Measurements from ENCODE around the gene PSME3IP1. TPM values are rescaled to one million over a fixed set of nuclear protein-coding genes. Genes with fewer than 3 reads are reported as not detected.

PSME3IP1 gene
- total and polyA plus RNA-seq, 2 experiments from 2014 or later = 78.0 to 105 TPM

DNA sequence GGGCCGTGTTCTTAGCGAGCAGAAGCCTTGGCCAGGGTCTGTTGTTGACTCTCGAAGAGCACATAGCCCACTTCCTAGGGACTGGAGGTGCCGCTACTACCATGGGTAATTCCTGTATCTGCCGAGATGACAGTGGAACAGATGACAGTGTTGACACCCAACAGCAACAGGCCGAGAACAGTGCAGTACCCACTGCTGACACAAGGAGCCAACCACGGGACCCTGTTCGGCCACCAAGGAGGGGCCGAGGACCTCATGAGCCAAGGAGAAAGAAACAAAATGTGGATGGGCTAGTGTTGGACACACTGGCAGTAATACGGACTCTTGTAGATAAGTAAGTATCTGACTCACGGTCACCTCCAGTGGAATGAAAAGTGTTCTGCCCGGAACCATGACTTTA, 18.8 kb upstream of the PSME3IP1 start (continued):
- TF ChIP-seq, protein P1, sequence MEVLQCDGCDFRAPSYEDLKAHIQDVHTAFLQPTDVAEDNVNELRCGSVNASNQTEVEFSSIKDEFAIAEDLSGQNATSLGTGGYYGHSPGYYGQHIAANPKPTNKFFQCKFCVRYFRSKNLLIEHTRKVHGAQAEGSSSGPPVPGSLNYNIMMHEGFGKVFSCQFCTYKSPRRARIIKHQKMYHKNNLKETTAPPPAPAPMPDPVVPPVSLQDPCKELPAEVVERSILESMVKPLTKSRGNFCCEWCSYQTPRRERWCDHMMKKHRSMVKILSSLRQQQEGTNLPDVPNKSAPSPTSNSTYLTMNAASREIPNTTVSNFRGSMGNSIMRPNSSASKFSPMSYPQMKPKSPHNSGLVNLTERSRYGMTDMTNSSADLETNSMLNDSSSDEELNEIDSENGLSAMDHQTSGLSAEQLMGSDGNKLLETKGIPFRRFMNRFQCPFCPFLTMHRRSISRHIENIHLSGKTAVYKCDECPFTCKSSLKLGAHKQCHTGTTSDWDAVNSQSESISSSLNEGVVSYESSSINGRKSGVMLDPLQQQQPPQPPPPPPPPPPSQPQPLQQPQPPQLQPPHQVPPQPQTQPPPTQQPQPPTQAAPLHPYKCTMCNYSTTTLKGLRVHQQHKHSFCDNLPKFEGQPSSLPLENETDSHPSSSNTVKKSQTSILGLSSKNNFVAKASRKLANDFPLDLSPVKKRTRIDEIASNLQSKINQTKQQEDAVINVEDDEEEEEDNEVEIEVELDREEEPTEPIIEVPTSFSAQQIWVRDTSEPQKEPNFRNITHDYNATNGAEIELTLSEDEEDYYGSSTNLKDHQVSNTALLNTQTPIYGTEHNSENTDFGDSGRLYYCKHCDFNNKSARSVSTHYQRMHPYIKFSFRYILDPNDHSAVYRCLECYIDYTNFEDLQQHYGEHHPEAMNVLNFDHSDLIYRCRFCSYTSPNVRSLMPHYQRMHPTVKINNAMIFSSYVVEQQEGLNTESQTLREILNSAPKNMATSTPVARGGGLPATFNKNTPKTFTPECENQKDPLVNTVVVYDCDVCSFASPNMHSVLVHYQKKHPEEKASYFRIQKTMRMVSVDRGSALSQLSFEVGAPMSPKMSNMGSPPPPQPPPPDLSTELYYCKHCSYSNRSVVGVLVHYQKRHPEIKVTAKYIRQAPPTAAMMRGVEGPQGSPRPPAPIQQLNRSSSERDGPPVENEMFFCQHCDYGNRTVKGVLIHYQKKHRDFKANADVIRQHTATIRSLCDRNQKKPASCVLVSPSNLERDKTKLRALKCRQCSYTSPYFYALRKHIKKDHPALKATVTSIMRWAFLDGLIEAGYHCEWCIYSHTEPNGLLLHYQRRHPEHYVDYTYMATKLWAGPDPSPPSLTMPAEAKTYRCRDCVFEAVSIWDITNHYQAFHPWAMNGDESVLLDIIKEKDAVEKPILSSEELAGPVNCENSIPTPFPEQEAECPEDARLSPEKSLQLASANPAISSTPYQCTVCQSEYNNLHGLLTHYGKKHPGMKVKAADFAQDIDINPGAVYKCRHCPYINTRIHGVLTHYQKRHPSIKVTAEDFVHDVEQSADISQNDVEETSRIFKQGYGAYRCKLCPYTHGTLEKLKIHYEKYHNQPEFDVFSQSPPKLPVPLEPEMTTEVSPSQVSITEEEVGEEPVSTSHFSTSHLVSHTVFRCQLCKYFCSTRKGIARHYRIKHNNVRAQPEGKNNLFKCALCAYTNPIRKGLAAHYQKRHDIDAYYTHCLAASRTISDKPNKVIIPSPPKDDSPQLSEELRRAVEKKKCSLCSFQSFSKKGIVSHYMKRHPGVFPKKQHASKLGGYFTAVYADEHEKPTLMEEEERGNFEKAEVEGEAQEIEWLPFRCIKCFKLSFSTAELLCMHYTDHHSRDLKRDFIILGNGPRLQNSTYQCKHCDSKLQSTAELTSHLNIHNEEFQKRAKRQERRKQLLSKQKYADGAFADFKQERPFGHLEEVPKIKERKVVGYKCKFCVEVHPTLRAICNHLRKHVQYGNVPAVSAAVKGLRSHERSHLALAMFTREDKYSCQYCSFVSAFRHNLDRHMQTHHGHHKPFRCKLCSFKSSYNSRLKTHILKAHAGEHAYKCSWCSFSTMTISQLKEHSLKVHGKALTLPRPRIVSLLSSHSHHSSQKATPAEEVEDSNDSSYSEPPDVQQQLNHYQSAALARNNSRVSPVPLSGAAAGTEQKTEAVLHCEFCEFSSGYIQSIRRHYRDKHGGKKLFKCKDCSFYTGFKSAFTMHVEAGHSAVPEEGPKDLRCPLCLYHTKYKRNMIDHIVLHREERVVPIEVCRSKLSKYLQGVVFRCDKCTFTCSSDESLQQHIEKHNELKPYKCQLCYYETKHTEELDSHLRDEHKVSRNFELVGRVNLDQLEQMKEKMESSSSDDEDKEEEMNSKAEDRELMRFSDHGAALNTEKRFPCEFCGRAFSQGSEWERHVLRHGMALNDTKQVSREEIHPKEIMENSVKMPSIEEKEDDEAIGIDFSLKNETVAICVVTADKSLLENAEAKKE (CRISPR knock-in tag; IDR thresholded peaks at IDR 0.05) = no peak
- no peak for TF ChIP-seq JUNB (IDR thresholded peaks at IDR 0.05; ENCODE audit: unreplicated experiment)

DNA sequence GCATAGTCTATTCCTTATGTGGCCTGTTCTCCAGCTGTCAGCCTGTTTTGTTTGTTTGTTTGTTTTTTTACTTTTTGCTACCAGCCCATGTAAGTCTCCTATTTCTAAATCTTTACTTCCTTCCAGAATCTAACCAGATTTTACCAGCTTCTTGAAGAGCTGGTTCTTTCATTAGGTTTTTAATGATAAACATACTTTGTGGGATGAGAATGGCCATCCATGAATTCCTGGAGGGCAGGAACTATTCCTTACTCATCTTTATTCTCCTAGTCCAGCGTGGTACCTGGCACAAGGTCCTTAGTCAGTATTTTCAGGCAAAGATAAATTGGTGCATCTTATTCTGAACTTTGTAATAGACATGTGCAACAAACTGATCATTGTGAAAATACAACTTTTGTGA, 17.6 kb upstream of the PSME3IP1 start:
- Histone ChIP-seq H3F3A (replicated peaks; ENCODE audit: low read depth) (no peaks in the 10 kb centered on the region), H3K9me2 (ENCODE audit: insufficient read depth) (no peaks in the 10 kb centered on the region), H3K4me3 (no peak overlapping the region), H3K79me2 (replicated peaks; ENCODE audit: insufficient read depth) (peaks cover 21% of the 10 kb centered on the region), H3K27me3 (ENCODE audit: insufficient read depth) (no peaks in the 10 kb centered on the region), H2AFZ (no peak overlapping the region), H3K27ac (ENCODE audit: low read depth) (no peak overlapping the region), H3K4me1 (ENCODE audit: insufficient read depth) (no peaks in the 10 kb centered on the region), H3K36me3 (ENCODE audit: insufficient read depth) (0 out of 2 replicates have a peak, but pooled peaks cover 7% of the 10 kb centered on the region), H4K20me1 (replicated peaks; ENCODE audit: insufficient read depth) (peaks cover 15% of the 10 kb centered on the region), H3K4me2 (no peak overlapping the region)
- H3K36me3 Mint-ChIP-seq (ENCODE audit: low read depth) = peaks cover 44% of the 10 kb centered on the region
- H3K9me3 Mint-ChIP-seq = peaks cover 16% of the 10 kb centered on the region
- H3K4me3 Mint-ChIP-seq = no peak overlapping the region
- no peak for ATAC-seq
- DNase-seq (ENCODE audit: low spot score) = no peak
- no peaks in the 10 kb centered on the region for H3K4me1 Mint-ChIP-seq
- H3K27me3 Mint-ChIP-seq (ENCODE audit: insufficient read depth, low read depth, poor library complexity) = no peaks in the 10 kb centered on the region
- no peak overlapping the region for H3K27ac Mint-ChIP-seq
- TF ChIP-seq STAT1 (IDR thresholded peaks at IDR 0.05; ENCODE audit: unreplicated experiment) (no peak), NANOG (IDR thresholded peaks at IDR 0.05; ENCODE audit: borderline replicate concordance) (no peak), ZNF114 (CRISPR knock-in tag; IDR thresholded peaks at IDR 0.05) (no peak)
- TF ChIP-seq, protein P1 (CRISPR knock-in tag; IDR thresholded peaks at IDR 0.05) = no peak
- TF ChIP-seq, protein P2, sequence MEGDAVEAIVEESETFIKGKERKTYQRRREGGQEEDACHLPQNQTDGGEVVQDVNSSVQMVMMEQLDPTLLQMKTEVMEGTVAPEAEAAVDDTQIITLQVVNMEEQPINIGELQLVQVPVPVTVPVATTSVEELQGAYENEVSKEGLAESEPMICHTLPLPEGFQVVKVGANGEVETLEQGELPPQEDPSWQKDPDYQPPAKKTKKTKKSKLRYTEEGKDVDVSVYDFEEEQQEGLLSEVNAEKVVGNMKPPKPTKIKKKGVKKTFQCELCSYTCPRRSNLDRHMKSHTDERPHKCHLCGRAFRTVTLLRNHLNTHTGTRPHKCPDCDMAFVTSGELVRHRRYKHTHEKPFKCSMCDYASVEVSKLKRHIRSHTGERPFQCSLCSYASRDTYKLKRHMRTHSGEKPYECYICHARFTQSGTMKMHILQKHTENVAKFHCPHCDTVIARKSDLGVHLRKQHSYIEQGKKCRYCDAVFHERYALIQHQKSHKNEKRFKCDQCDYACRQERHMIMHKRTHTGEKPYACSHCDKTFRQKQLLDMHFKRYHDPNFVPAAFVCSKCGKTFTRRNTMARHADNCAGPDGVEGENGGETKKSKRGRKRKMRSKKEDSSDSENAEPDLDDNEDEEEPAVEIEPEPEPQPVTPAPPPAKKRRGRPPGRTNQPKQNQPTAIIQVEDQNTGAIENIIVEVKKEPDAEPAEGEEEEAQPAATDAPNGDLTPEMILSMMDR (conservative IDR thresholded peaks at IDR 0.05; ENCODE audit: low read depth in 2 of 2) = no peak

Data from GM23338 (cell line).